ENCODE measurements around the gene MRPL21.

- TF ChIP-seq CTCF (IDR thresholded peaks at IDR 0.05) (no peak), POLR2A (IDR thresholded peaks at IDR 0.05) (no peak), POLR2AphosphoS5 (IDR thresholded peaks at IDR 0.05; ENCODE audit: insufficient read depth in 1 of 2, low read depth in 1 of 2) (no peak)
These were observed 29.4 kb upstream of the MRPL21 start for GRCh38 chr11:68932933-68933577.

Data from vagina (tissue), 2 donors.